GM18507 (cell line): ENCODE data around the gene HS3ST5.
"Not testable (repeated sequence)": the region's sequence is repeated elsewhere in the genome, so short reads cannot be mapped to it uniquely, and the experiment has no call there.

ENCODE experiments used
- DNase-seq: peaks from one replicate; pipeline ENCODE4 v3.0.0; 2011; ENCODE audit warnings: low read depth; ENCODE audit not compliant: insufficient read length; ENCODE audit errors: extremely low spot score
- FAIRE-seq: peaks from 2 replicates; lab custom pipeline; 2011; peaks lifted over from hg19 to GRCh38; lab: Jason Lieb, UNC

Gene HS3ST5

GRCh38 chr6:114162691-114163347 is 180.0 kb downstream of the HS3ST5 start:
- no peak for FAIRE-seq
- no peak for DNase-seq

GRCh38 chr6:114160881-114161280 is 181.9 kb downstream of the HS3ST5 start:
- DNase-seq (no peak), FAIRE-seq (no peak)

GRCh38 chr6:114159727-114160126 is 183.1 kb downstream of the HS3ST5 start:
- FAIRE-seq: no peak
- DNase-seq: no peak

- no peak for FAIRE-seq
- no peak for DNase-seq
Observed at GRCh38 chr6:114158838-114159694, 183.8 kb downstream of the HS3ST5 start.

- FAIRE-seq (no peak), DNase-seq (no peak)
Observed at GRCh38 chr6:114158411-114158810, 184.4 kb downstream of the HS3ST5 start.

GRCh38 chr6:114157848-114158247 is 185.0 kb downstream of the HS3ST5 start:
- DNase-seq (no peak), FAIRE-seq (no peak)

GRCh38 chr6:114155763-114156162 is 187.1 kb downstream of the HS3ST5 start:
- FAIRE-seq: no peak
- DNase-seq: no peak

- DNase-seq (no peak), FAIRE-seq (no peak)
Observed at GRCh38 chr6:114154812-114155211, 188.0 kb downstream of the HS3ST5 start.

- no peak for FAIRE-seq
Observed at GRCh38 chr6:114153448-114153847, 189.4 kb downstream of the HS3ST5 start.

GRCh38 chr6:114151064-114151690 is 191.6 kb downstream of the HS3ST5 start:
- DNase-seq: no peak
- no peak for FAIRE-seq

More at GRCh38 chr6:114153448-114153847, 189.4 kb downstream of the HS3ST5 start:
- no peak for DNase-seq

GRCh38 chr6:114149182-114149581 is 193.6 kb downstream of the HS3ST5 start:
- DNase-seq, FAIRE-seq: not testable (repeated sequence)

GRCh38 chr6:114144887-114145851 is 197.7 kb downstream of the HS3ST5 start:
- DNase-seq (no peak), FAIRE-seq (no peak)

- no peak for FAIRE-seq
Observed at GRCh38 chr6:114142258-114142657, 200.6 kb downstream of the HS3ST5 start.

GRCh38 chr6:114140416-114140815 is 202.4 kb downstream of the HS3ST5 start:
- FAIRE-seq (no peak), DNase-seq (no peak)

More at GRCh38 chr6:114142258-114142657, 200.6 kb downstream of the HS3ST5 start:
- no peak for DNase-seq

GRCh38 chr6:114138577-114139248 is 204.1 kb downstream of the HS3ST5 start:
- no peak for FAIRE-seq
- DNase-seq: no peak

- no peak for FAIRE-seq
- DNase-seq: no peak
Observed at GRCh38 chr6:114135363-114135971, 207.4 kb downstream of the HS3ST5 start.

- FAIRE-seq (no peak), DNase-seq (no peak)
Observed at GRCh38 chr6:114133816-114134215, 209.0 kb downstream of the HS3ST5 start.

GRCh38 chr6:114131945-114132344 is 210.9 kb downstream of the HS3ST5 start:
- DNase-seq: no peak
- no peak for FAIRE-seq
